ENCODE measurements around the gene M6PR.

- peak in 1 of 5 experiments; percentile 4 for TF ChIP-seq CTCF (IDR thresholded peaks at IDR 0.05)
- no peak for TF ChIP-seq EP300 (IDR thresholded peaks at IDR 0.05)
Observed at GRCh38 chr12:8950702-8951478, 1.4 kb upstream of the M6PR start.
